ENCODE data around the gene ZNF48.

The ZNF48 gene

DNA sequence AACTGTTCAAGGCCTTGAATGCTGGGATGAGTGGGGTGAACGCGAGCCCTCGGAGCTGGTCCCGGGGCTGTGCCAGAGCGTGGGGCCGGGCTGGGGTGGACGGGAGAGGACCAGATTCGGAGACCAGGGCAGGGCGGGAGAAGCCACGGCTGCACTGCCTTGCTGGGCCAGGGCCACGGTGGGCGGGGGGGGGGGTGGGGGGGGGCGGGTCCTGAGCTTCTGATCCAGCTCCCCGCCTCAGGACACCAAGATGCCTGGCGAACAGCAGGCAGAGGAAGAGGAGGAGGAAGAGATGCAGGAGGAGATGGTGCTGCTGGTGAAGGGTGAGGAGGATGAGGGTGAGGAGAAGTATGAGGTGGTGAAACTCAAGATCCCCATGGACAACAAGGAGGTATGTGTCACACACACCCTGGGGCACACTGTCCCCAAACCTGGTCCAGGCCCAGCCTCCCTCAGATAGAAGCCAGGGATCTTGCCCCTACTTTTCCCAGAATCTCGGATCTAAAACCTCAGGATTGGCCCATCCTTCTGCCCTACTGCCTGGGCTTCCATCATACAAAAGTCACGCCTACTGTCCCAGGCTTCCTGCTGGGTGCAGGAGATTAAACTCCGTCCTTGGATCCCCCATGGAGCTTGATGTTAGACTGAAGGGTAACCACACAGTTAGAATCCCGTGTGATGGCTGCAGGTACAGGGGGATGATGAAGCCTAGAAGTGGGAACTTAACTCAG is 12.7 kb downstream of the ZNF48 start:
- no peak for DNase-seq

DNA sequence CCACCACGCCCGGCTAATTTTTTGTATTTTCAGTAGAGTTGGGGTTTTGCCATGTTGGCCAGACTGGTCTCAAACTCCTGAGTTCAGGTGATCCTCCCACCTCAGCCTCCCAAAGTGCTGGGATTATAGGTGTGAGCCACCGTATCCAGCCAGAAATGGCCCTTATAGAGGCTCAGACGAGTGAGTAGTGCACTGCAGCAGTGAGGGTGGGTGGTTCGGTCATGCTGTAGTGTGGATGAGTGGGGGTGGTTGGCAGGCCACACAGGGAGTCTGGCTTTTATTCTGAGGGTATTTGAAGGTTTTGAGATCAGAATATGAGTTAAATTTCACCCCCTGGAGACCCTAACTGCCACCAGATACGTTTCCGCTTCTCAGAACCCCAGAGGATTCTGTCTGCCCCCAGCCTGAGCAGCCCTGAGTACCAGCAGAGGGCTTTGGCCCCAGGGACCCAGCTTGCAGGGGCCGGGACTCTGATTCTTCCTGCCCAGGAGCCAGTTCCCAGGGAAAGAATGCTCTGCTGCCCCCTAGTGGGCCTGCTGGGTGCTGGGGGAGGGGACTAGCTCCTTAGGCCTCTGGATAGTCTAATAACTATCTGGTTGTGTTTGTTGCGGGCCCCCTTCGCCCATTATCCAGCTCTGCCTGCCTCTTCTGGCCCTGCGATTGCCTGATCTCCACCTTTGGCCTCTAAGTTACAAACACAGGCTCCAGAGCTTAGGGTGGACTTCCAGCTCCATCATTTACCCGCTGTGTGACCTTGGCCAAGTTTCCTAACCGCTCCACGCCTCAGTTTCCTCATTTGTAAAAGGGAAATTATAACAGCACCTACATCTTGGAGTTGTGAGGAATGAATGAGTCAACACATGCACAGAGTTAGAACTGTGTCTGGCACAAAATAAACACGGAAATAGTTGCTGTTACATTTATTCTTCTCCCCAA is 14.2 kb downstream of the ZNF48 start:
- DNase-seq, result peak; percentile 69

DNA sequence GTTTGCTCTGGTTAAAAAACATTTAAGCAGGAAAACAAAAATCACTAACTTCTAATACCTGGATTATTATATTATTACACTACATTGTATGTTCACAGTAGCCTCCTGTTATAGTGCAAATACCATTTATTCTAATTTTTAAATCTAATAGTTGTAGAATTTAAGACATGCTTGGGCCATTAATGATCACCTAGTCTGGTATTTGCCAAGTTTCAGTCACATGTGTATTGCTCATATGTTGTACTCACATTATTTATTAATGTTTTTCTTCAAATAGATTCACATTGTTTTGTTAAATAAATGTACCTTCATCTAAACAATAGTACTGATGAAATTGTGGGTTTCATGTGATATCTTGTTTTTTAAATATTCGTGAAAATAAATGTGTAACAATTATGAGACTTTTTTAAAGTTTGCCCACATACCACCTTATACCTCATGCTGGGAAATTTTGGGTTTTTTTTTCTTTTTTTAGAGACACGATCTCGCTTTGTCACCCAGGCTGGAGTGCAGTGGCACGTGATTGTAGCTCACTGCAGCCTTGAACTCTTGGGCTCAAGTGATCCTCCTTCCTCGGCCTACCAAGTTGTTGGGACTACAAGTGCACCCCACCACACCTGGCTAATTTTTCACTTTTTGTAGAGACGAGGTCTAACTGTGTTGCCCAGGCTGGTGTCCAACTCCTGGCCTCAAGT is 18.0 kb downstream of the ZNF48 start:
- no peak for DNase-seq

DNA sequence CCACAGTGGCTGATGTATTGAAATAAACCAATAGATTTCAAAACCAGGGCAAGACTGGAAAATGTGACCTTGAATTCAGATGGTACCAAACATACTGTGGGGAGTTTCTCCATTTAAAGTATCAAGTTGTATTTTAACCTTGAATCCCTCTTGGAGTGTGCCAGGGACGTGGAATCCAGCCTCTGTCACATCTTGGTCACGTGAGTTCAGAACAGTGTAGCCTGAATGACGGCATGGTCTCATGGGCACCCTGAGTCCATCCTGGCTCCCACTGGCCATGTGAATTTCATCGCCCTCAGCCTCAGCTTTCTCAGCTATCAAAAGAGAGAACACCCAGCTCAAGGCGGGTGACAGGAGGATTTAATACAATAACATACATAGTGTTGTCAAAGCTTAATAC is 18.9 kb downstream of the ZNF48 start:
- DNase-seq, result no peak

DNA sequence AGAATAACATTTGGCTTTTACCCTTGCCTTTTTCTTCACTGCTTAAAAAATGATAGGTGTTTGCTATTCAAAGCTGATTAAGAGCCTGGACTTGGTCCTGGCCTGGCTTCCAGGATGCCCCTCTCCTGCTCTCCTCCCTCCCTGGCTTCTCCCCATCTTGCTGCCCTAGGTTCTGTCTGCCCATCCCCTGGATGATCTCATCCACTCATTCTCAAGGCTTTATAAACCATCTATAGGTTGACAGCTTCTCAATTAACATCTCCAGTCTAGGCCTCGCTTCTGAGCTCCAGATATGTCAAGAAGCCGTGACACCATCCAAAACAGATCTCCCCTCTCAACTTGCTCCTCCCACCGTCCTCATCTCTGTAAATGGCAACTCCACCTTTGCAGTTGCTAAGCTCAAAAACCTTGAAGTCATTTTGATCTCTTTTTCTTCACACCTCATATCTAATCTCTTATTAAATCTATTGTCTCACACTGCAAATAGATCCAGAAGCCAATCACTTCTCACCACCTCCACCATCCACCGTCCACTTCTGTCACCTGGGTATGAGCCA is 20.9 kb downstream of the ZNF48 start:
- no peak for DNase-seq

DNA sequence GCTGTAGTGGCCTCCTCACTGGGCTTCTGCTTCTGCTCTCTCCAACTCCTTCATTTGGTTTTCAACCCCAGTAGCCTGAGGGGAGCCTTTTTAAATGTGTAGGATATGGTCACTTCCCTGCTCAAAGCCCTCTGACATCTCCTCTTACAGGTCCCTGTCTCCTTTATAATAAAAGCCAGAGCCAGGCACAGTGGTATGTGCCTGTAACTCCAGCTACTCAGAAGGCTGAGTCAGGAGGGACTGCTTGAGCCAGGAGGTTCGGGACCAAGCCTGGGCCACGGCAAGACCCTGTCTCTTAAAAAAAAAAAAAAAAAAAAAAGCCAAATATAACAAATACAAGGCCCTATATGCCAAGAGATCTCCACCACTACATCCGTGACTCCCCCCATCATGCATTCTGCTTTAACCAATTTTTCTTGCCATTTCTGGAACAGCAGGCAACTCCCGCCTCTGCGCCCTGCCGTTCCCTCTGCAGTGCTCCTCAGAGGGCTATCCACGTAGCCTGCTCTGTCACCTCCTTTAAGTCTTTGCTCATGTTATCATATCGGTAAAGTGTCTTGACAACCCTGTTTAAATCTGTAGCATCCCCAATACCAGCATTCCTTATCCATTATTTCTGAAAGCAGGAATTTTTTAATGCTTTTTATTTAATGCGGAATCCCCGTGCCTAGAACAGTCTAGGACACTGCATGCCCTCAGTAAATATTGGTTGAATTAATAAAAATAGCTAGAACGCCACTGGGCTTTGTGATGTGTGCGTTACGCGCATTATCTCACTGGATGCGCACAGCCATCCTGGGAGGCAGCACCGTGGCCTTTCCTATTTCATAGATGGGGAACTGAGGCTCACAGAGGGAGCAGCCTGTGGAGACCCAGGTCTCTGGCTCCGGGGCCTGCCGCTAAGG is 21.7 kb downstream of the ZNF48 start:
- no peak for DNase-seq

DNA sequence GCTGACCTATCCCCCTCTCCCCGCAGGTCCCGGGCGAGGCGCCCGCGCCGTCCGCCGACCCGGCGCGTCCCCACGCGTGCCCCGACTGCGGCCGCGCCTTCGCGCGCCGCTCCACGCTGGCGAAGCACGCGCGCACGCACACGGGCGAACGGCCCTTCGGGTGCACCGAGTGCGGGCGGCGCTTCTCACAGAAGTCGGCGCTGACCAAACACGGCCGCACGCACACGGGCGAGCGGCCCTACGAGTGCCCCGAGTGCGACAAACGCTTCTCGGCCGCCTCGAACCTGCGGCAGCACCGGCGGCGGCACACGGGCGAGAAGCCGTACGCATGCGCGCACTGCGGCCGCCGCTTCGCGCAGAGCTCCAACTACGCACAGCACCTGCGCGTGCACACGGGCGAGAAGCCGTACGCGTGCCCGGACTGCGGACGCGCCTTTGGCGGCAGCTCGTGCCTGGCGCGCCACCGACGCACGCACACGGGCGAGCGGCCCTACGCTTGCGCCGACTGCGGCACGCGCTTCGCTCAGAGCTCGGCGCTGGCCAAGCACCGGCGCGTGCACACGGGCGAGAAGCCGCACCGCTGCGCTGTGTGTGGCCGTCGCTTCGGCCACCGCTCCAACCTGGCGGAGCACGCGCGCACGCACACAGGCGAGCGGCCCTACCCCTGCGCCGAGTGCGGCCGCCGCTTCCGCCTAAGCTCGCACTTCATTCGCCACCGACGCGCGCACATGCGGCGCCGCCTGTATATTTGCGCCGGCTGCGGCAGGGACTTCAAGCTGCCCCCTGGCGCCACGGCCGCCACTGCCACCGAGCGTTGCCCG is 22.5 kb downstream of the ZNF48 start:
- DNase-seq, result peak; percentile 85

DNA sequence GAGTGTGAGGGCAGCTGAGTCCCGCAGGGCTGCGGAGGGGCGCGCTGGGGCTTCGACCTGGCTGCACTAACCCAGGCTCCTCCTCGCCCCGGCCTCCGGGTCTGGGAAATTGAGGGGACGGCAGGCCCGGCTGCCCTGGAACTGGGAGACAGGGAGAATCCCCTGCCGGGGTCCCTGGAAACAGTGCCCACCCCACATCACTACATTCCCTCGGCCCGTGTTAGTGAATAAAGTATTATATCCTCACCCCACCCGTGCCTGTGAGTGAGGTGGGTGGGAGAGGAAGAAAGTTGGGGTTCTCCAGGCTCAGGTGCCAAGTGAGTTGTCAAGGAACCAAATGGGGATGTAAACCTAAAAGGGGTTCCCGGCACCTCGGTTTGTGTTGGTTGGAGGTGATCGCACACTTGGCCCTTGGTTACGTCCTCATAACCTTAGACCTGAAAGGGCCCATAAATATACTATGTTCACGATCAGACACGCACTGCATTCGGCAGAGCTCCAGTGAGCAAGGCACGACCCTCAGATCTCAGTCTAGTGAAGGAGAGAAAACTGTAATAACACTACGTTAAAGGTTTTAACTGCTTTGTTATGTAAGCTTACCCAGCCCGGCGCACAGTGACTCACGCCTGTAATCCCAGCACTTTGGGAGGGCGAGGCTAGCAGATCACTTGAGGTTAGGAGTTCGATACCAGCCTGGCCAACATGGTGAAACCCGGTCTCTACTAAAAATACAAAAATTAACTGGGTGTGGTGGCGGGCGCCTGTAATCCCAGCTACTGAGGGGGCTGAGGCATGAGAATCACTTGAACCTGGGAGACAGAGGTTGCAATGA is 23.3 kb downstream of the ZNF48 start:
- no peak for DNase-seq

DNA sequence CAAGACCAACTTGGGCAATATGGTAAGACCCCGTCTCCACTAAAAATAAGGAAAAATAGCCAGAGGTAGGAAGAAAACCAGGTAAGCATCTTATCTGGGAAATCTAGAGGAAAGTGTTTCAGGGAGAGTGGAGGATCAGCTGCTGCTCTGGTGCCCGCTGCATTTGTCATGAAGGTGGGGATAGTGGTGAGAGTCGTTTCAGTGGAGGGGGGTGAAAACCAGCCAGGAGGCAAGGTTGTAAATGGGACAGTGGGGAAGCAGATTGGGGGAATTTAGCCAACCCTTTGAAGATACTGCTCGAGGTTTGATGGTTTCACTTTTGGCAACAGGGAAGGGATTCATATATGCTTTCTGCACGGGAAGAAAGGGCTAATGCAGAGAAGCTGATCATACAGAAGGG is 25.8 kb downstream of the ZNF48 start:
- DNase-seq, result no peak

DNA sequence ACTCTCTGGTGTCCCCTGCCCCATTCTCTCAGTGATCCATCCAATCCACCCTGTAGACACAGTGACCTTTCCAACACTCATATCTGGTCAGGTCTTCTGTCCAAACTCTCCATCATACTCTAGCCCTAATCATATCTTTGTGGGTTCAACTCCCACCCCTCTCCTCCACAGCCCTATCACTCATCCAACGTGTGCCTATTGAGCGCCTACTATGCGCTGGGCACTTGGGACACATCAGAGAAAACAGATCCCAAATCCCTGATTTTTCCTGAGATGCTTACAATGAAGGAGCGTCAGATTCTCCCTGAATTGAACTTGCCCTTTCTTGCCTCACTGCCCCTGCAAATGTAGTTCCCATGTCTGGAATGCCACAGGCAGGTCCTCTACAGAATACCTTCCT is 32.8 kb downstream of the ZNF48 start:
- DNase-seq, result no peak

DNA sequence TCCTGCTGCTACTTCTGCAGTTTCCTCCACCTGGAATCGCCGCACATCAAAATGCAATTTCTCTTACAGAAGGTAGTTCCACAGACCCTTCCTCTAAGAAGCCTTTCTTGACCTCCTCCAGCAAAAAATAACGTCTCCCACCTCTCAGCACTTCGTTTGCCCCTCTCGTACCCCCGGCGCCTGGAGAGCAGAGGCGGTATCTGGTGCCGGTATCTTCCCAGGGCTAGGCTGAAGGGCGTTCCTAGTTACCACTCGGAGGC is 34.1 kb downstream of the ZNF48 start:
- no peak for DNase-seq

DNA sequence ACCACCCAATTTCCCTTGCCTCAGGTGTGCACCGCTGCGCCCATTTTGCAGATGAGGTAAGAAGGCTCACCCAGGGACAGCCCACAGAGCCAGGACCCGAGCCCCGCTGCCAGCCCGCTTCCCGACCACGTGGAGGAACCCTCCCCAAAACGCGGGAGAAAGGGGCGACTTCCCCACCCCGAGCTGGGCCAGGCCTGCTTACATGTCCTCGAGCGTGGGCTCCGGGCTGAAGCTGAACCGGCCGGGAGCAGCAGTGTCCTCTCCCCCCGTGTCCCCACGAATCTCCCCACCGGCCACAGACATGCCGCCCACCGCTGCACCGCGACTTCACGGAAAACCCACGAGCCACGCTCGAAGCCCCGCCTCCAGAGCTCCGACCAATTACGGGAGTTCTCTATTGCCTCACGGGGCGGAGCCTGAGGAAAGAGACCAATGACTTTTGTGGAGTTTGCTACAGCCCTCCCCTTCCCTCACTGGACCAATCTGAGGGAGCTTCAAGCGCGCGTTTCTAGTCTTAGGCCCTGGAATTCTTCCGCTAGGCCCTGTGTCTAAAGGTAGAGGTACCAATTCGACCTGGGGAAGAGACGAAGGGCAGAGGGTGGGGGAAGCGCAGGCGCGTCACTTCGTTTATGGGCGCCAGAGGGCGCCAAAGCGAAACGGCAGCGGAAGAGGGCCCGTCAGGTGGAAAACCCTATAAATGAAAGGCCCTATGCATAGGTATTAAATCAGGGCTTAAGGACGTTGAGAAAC is 34.6 kb downstream of the ZNF48 start, which contains the start of gene DCTPP1:
Gene DCTPP1 (minus strand): TSS at position 353 of the 750 bp plus-strand sequence. CDS start 50 bp downstream, at position 303.
- DNase-seq, result peak; percentile 92

DNA sequence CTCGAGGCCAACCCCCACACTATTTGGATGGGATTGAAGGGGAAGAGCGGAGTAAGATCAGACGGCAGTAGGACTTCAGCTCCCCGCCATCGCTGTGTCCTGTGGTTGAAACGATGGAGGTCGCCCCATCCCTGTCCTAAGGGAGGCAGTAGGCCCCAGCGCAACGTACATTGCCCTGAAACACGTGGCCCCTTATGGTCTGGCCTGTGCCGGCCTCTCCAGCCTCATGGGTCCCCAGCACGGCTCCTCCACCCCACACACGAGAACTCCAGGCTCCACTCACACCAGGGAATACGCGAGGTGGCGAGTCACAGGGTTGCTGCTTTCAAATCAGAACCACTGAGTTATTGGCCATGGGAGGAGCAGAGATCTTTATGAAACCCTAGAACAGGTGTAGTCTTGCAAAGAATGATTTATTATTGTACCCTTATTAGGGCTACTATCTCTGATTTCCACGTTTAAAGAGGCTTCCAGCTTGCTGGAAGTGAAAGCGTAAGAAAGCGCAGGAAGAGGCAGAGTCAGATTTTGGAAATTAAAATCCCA is 35.3 kb downstream of the ZNF48 start:
- DNase-seq, result no peak

DNA sequence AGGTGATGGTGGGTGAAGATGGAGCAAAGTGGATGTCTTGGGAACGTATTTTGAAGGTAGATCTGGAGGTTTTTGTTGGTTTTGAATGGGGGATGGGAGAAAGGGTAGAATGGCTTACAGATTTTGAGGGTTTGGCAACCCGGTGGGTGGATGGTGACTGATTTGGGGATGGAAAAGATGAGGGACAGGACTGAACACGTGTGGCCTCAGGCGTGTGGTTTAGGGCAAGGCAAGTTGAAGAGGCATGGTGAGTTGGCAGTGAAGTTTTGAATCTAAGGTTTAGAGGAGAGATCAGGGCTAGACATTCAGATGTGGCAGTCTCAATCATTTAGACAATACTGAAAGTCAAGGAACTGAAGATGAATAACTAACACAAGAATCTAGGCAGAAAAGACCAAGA is 39.6 kb downstream of the ZNF48 start:
- DNase-seq, result no peak

DNA sequence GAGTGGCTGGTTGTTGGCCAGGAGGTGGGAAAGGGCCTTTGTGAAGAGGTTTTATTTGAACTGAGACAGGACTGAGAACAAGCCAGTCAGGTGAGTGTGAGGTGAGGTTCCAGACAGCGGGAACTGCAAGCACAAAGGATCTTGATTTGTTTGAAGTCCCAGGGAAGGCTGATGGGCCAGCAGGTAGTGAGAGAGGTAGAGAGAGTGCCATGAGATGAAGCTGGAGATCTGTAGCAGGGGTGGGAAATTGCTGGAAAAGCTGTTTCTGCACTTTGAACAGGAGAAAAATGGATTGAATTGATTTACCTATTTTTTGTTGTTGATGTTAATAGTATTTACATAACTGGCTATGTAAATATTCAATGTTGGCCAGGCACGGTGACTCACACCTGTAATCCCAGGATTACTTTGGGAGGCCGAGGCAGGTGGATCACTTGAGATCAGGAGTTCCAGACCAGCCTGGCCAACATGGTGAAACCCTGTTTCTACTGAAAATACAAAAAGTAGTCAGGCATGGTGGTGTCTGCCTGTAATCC is 42.4 kb downstream of the ZNF48 start:
- DNase-seq, result no peak

DNA sequence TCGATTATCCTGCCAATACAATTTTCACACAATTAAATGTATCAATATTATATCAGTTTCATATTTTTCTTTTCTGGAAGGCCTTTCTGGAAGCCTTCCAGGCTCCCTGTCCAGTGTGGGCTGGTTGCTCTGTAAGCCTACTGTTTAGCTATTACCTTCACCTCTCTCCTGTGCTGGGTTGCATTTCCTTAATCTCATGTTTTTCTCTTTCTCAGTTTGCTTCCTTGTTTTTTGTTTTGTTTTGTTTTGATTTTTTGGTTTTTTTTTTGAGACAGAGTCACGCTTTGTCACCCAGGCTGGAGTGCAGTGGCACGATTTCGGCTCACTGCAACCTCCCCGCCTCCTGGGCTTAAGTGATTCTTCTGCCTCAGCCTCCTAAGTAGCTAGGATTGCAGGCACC is 43.6 kb downstream of the ZNF48 start:
- DNase-seq, result no peak

DNA sequence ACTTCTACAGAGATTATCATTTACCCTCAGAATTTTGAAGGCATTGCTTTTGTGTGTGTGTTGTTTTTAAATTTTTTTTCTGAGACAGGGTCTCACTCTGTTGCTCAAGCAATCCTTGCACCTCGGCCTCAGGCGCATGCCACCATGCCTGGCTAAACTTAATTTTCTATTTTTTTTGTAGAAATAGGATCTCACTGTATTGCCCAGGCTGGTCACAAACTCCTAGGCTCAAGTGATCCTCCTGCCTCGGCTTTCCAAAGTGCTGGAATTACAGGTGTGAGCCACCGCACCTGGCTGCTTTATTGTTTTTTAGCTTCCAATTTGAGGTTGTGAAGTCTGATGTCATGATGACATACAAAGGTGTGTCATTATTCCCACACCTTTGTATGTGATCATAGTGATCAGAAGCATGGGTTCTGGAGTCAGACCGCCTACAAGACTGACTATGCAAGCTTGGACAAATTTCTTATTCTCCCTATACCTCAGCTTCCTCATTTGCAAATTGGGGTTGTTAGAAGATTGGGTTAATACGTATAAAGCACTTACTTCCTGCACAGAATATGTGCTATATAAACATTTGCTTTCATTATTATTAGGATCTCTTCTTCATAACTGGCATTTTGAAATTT is 44.6 kb downstream of the ZNF48 start:
- DNase-seq, result no peak

DNA sequence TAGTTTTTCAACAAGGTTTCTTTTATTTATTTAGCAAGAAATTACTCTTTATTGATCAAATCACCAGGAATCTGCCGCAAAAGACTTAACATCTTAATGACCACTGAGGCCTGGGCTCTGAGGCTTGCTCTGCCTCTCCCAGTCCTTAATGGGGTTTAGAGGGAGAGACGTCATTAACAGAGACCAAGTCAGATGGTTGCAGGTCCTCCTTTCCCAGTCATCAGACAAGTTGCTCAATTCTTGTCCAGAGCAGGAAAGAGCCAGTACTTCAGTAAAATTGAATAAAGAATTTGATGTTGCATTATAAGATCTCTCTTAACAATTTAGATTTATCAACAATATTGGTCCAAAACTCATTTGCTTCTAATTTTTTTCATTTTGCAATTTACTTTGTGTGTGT is 48.4 kb downstream of the ZNF48 start:
- DNase-seq, result no peak

All from NCI-H1048 (cell line).